ENCODE data around the gene GPR34.

Gene GPR34

DNA sequence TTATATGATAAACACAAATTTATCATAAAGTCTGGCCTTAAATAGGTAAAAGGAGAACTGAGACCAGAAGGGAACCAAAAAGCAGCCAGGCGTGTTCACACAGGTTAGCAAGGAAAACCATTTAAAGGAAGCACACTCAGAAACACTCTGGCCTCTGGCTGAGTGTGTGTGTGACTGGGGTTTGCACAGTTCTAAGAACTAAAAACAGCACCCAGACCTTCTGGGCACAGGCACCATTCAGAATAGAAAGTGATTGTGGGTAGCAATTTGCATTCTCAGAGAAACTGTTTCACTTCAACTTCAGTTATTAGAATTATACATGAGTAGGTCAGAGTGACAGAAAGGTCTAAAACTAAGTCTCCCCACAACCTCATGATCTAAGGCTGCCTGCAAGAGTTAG lies 45.2 kb downstream of the GPR34 start:
- no peak for DNase-seq (ENCODE audit: extremely low read depth, low read depth)
- TF ChIP-seq, protein P1, sequence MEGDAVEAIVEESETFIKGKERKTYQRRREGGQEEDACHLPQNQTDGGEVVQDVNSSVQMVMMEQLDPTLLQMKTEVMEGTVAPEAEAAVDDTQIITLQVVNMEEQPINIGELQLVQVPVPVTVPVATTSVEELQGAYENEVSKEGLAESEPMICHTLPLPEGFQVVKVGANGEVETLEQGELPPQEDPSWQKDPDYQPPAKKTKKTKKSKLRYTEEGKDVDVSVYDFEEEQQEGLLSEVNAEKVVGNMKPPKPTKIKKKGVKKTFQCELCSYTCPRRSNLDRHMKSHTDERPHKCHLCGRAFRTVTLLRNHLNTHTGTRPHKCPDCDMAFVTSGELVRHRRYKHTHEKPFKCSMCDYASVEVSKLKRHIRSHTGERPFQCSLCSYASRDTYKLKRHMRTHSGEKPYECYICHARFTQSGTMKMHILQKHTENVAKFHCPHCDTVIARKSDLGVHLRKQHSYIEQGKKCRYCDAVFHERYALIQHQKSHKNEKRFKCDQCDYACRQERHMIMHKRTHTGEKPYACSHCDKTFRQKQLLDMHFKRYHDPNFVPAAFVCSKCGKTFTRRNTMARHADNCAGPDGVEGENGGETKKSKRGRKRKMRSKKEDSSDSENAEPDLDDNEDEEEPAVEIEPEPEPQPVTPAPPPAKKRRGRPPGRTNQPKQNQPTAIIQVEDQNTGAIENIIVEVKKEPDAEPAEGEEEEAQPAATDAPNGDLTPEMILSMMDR (IDR thresholded peaks at IDR 0.05; ENCODE audit: low read depth, low read length): no peak

DNA sequence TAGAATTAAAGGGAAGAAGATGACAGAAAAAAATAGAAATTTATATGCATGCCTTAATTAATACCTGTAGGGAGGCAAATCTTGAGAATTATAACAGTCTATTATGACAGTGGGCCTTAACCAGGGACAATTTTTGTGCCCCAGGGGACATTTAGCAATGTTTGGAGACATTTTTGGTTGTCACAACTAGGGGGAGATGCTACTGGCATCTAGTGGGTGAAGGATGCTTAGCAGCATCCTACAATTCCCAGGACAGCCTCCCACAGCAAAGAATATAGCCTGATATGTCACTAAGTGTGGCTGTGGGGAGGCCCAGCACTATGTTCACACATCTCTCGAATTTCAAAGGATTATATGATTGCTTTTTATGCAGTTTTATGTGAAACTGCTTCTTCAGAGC lies 45.8 kb downstream of the GPR34 start:
- DNase-seq (ENCODE audit: extremely low read depth, low read depth): no peak
- TF ChIP-seq, protein P1 (IDR thresholded peaks at IDR 0.05; ENCODE audit: low read depth, low read length): peak; percentile 46

DNA sequence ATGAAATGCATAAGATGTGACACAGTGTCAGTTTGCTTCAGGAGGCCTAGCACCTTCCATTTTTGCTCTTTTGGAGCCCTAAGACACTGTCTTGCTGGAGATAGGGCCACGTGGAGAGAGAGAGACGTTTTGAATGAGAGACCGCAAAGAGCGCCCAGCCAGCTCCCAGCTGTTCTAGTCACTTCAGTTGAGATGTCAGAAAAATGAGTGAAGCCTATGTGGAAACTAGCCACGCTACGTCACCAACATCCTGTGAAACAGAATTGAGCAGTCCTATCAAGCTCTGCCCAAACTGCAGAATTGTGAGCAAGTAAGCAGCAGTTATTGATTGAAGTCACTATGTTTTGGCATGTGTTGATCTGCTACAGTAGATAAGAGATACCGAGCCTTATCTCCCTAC lies 48.3 kb downstream of the GPR34 start:
- DNase-seq (ENCODE audit: extremely low read depth, low read depth): no peak

DNA sequence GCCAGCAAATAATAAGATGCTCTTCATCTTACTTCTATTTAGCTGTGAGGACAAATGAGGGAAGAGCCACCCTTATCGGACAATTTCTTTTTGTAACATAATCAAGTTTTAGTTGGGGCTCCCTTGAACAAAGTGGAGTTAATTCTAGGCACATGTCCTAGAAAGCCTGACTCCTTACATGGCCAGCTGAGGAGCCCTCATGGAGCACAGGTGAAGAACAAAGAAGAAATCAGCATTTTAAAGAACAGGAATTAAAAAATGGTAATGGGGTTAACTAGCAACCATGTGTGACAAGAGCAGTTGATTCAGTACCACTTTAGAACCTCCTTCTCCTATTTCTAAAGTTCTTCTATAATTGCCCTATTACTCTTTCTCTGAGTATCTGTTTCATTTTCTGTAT lies 51.1 kb downstream of the GPR34 start:
- TF ChIP-seq, protein P1 (IDR thresholded peaks at IDR 0.05; ENCODE audit: low read depth, low read length): no peak
- DNase-seq (ENCODE audit: extremely low read depth, low read depth): no peak

More for the DNA sequence above, 48.3 kb downstream of the GPR34 start:
- TF ChIP-seq, protein P1 (IDR thresholded peaks at IDR 0.05; ENCODE audit: low read depth, low read length): no peak

All from AG09319 (cell line).